ENCODE results near the gene TRPM4.
A peak's percentile ranks its signal among the peaks of the same experiment; 100 is the strongest.

The TRPM4 gene

GRCh38 chr19:49150106-49150943, 7.3 kb upstream of the TRPM4 start:
- peak overlapping the region; percentile 71 for H2AFZ ChIP-seq (ENCODE audit: low read depth, low read length, severe bottlenecking)
- TF ChIP-seq, protein P1, sequence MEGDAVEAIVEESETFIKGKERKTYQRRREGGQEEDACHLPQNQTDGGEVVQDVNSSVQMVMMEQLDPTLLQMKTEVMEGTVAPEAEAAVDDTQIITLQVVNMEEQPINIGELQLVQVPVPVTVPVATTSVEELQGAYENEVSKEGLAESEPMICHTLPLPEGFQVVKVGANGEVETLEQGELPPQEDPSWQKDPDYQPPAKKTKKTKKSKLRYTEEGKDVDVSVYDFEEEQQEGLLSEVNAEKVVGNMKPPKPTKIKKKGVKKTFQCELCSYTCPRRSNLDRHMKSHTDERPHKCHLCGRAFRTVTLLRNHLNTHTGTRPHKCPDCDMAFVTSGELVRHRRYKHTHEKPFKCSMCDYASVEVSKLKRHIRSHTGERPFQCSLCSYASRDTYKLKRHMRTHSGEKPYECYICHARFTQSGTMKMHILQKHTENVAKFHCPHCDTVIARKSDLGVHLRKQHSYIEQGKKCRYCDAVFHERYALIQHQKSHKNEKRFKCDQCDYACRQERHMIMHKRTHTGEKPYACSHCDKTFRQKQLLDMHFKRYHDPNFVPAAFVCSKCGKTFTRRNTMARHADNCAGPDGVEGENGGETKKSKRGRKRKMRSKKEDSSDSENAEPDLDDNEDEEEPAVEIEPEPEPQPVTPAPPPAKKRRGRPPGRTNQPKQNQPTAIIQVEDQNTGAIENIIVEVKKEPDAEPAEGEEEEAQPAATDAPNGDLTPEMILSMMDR (IDR thresholded peaks at IDR 0.05; ENCODE audit: insufficient read depth, low read length, poor library complexity, severe bottlenecking) = no peak
- no peak for TF ChIP-seq EZH2phosphoT487 (conservative IDR thresholded peaks at IDR 0.05; ENCODE audit: low read length)
- H3K27ac ChIP-seq (ENCODE audit: low read depth, low read length) = no peak overlapping the region

GRCh38 chr19:49150944-49151243, 6.7 kb upstream of the TRPM4 start:
- no peaks in the 10 kb centered on the region for H3K36me3 ChIP-seq (ENCODE audit: low read length)
- H3K4me2 ChIP-seq (ENCODE audit: low read depth, low read length, poor library complexity, severe bottlenecking) = peak overlapping the region; percentile 48
- no peak overlapping the region for H3K27ac ChIP-seq (ENCODE audit: low read depth, low read length)
- H3K4me3 ChIP-seq (ENCODE audit: insufficient read depth, low read length, poor library complexity, severe bottlenecking) = peak overlapping the region; percentile 45
- H2AFZ ChIP-seq (ENCODE audit: low read depth, low read length, severe bottlenecking) = peak overlapping the region; percentile 71
- H3K9me2 ChIP-seq (replicated peaks; ENCODE audit: insufficient read depth, low read length) = no peaks in the 10 kb centered on the region
- no peaks in the 10 kb centered on the region for H3K27me3 ChIP-seq (ENCODE audit: low read length)
- no peaks in the 10 kb centered on the region for H3K9me3 ChIP-seq (ENCODE audit: insufficient read depth, low read length)
- H3K79me2 ChIP-seq (ENCODE audit: insufficient read depth, low read length) = no peaks in the 10 kb centered on the region
- no peaks in the 10 kb centered on the region for H4K20me1 ChIP-seq (ENCODE audit: low read depth, low read length)
- H3F3A ChIP-seq (ENCODE audit: insufficient read depth) = 0 out of 2 replicates have a peak, but pooled peaks cover 5% of the 10 kb centered on the region
- TF ChIP-seq EZH2phosphoT487 (conservative IDR thresholded peaks at IDR 0.05; ENCODE audit: low read length) = no peak
- TF ChIP-seq, protein P1 (IDR thresholded peaks at IDR 0.05; ENCODE audit: insufficient read depth, low read length, poor library complexity, severe bottlenecking) = no peak
- peak overlapping the region; percentile 44 for H3K9ac ChIP-seq (ENCODE audit: low read length)

More at GRCh38 chr19:49150106-49150943, 7.3 kb upstream of the TRPM4 start:
- no peaks in the 10 kb centered on the region for H3K79me2 ChIP-seq (ENCODE audit: insufficient read depth, low read length)
- 0 out of 2 replicates have a peak, but pooled peaks cover 5% of the 10 kb centered on the region for H3F3A ChIP-seq (ENCODE audit: insufficient read depth)
- H3K36me3 ChIP-seq (ENCODE audit: low read length) = no peaks in the 10 kb centered on the region
- peak overlapping the region; percentile 48 for H3K4me2 ChIP-seq (ENCODE audit: low read depth, low read length, poor library complexity, severe bottlenecking)
- no peaks in the 10 kb centered on the region for H3K27me3 ChIP-seq (ENCODE audit: low read length)
- H3K9me3 ChIP-seq (ENCODE audit: insufficient read depth, low read length) = no peaks in the 10 kb centered on the region
- H3K4me3 ChIP-seq (ENCODE audit: insufficient read depth, low read length, poor library complexity, severe bottlenecking) = peak overlapping the region; percentile 45
- H3K9ac ChIP-seq (ENCODE audit: low read length) = peak overlapping the region; percentile 44
- H3K9me2 ChIP-seq (replicated peaks; ENCODE audit: insufficient read depth, low read length) = no peaks in the 10 kb centered on the region
- no peaks in the 10 kb centered on the region for H4K20me1 ChIP-seq (ENCODE audit: low read depth, low read length)

DNA sequence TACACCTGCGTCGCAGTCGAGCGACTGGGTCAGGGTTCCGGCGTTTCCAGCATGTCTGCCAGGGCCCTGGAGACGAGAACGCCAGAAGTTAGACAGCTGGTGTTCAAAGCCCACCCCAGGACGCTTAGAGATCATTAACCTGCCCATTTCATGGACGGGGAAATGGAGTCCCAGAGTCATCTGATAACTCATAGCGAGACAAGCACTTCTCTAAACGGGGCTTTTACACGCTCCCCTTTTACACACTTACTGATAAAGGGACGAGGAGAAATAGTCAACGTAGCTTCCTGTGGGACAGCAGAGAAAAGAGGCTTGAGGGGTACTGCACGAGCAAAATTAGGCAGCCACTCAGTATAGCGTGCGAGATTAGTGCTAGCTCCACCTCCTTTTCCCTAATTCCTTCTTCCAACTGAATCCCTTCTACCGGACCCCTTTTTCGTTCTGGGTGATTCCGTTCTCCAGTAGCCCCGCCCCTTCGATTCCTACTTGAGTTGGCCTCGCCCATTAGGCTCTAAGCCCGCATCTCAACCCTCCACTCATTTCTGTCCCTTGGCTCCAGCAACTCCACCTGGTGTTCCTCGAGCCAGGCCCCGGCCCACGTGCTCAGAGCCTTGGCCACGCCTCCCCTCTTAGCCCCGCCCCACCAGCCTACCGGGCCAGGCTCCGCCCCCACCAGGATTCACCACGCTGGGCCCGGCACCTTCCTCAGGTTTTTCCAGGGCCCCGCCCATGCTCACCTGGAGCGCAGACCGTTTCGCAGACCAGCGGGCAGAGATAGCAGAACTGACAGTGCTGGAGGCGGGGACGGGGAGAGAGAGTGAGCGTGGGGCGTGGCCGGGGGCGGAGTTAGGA, 6.1 kb upstream of the TRPM4 start:
- no peak overlapping the region for H3K4me3 ChIP-seq (ENCODE audit: insufficient read depth, low read length, poor library complexity, severe bottlenecking)
- no peak overlapping the region for H3K9ac ChIP-seq (ENCODE audit: low read length)
- TF ChIP-seq, protein P1 (IDR thresholded peaks at IDR 0.05; ENCODE audit: insufficient read depth, low read length, poor library complexity, severe bottlenecking) = no peak
- no peak for TF ChIP-seq EZH2phosphoT487 (conservative IDR thresholded peaks at IDR 0.05; ENCODE audit: low read length)
- H3K27me3 ChIP-seq (ENCODE audit: low read length) = no peaks in the 10 kb centered on the region
- H3K27ac ChIP-seq (ENCODE audit: low read depth, low read length) = no peak overlapping the region
- no peaks in the 10 kb centered on the region for H3K9me3 ChIP-seq (ENCODE audit: insufficient read depth, low read length)
- no peaks in the 10 kb centered on the region for H3K79me2 ChIP-seq (ENCODE audit: insufficient read depth, low read length)
- no peak overlapping the region for H3K4me2 ChIP-seq (ENCODE audit: low read depth, low read length, poor library complexity, severe bottlenecking)
- no peaks in the 10 kb centered on the region for H3K9me2 ChIP-seq (replicated peaks; ENCODE audit: insufficient read depth, low read length)
- H4K20me1 ChIP-seq (ENCODE audit: low read depth, low read length) = no peaks in the 10 kb centered on the region
- H3F3A ChIP-seq (ENCODE audit: insufficient read depth) = 0 out of 2 replicates have a peak, but pooled peaks cover 5% of the 10 kb centered on the region
- no peaks in the 10 kb centered on the region for H3K36me3 ChIP-seq (ENCODE audit: low read length)
- no peak overlapping the region for H2AFZ ChIP-seq (ENCODE audit: low read depth, low read length, severe bottlenecking)

Measured in SU-DHL-6 (cell line).